GM12874 (cell line): Measurements from ENCODE around the gene GLI3.

ENCODE experiments used
- TF ChIP-seq, protein P1 (sequence below): IDR thresholded peaks from 2 replicates; pipeline ENCODE4 v1.5.1; 2011; ENCODE audit warnings: low read depth, mild to moderate bottlenecking, control low read depth, low read length, moderate library complexity; ENCODE audit not compliant: insufficient read depth

Gene GLI3

GRCh38 chr7:42219447-42219846 is 17.6 kb downstream of the GLI3 start:
- TF ChIP-seq, protein P1, sequence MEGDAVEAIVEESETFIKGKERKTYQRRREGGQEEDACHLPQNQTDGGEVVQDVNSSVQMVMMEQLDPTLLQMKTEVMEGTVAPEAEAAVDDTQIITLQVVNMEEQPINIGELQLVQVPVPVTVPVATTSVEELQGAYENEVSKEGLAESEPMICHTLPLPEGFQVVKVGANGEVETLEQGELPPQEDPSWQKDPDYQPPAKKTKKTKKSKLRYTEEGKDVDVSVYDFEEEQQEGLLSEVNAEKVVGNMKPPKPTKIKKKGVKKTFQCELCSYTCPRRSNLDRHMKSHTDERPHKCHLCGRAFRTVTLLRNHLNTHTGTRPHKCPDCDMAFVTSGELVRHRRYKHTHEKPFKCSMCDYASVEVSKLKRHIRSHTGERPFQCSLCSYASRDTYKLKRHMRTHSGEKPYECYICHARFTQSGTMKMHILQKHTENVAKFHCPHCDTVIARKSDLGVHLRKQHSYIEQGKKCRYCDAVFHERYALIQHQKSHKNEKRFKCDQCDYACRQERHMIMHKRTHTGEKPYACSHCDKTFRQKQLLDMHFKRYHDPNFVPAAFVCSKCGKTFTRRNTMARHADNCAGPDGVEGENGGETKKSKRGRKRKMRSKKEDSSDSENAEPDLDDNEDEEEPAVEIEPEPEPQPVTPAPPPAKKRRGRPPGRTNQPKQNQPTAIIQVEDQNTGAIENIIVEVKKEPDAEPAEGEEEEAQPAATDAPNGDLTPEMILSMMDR = no peak

- TF ChIP-seq, protein P1 = no peak
Observed at GRCh38 chr7:42218248-42218647, 18.8 kb downstream of the GLI3 start.

GRCh38 chr7:42217548-42217947 is 19.5 kb downstream of the GLI3 start:
- TF ChIP-seq, protein P1 = no peak

DNA sequence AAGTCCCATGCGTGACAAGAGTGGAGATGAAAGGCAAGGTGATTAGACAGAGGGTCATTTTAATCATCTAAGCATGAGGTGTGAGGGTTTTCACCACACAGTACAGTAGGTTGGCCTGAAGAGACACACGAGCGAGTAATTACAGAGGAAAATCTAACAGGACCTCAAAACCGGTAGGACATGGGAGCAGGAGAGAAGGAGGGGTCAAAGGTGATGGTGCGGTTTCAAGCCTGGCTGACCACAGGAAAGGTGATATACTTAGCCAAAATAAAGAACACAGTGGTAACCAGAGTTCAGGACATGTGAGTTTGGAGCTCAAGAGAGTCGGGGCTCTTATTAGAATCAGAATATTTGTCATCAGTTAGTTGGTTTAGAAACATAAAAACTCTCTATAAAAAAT is 20.0 kb downstream of the GLI3 start:
- TF ChIP-seq, protein P1 = no peak

- TF ChIP-seq, protein P1 = no peak
Observed at GRCh38 chr7:42214060-42214679, 22.8 kb downstream of the GLI3 start.

DNA sequence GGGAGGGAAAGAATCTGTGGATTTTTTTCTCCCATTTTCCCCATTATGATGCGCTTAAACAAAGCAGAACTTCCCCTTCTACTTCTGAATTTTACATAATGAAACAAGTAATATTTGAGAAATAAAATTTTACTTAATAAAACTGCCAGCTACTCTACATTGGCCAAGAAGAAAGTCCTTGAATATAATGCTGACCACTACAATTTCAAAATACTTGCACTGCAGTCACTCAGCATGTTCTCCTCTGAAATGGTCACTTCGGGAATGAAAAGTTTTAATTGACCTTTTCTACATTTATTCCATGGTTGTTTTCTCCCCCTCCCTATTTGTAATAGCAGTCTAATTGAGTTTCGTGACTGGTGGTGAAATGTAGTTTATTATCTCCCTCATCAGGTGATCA is 23.9 kb downstream of the GLI3 start:
- TF ChIP-seq, protein P1 = no peak

DNA sequence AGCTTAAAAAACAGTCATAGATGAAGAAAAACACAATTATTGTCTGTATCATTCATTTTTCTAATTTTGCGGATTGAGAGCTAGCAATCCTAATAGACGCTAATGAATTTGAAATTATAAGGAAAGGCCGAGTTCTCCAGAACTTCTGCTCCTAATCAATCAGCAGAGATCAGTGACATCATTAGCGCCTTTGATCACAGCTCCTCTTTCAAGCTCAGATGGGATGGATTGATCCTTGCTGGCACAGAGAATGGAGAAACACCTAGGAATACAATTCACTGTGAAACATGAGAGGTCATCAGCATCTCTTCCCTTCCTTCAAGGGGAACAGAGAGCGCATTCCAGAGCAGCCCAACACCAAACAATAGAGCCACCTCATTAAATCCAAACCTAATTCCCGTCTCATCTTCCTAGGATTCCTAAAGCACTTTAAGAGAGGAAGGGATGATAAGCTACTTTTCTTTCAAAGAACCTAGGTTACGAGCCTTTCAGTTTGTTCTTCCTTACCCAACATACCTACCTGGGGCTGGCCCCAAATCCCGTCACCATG is 24.4 kb downstream of the GLI3 start:
- TF ChIP-seq, protein P1 = no peak
